RCC 7860 (cell line): ENCODE measurements around the gene FDCSP.
"Not testable (repeated sequence)": the region's sequence is repeated elsewhere in the genome, so short reads cannot be mapped to it uniquely, and the experiment has no call there.

Experiments used
- DNase-seq: peaks from one replicate; pipeline ENCODE4 v3.0.0-alpha.2; 2015; ENCODE audit warnings: low spot score
- FAIRE-seq: peaks from 2 replicates; lab custom pipeline; 2012; peaks lifted over from hg19 to GRCh38; lab: Jason Lieb, UNC

Gene FDCSP

DNA sequence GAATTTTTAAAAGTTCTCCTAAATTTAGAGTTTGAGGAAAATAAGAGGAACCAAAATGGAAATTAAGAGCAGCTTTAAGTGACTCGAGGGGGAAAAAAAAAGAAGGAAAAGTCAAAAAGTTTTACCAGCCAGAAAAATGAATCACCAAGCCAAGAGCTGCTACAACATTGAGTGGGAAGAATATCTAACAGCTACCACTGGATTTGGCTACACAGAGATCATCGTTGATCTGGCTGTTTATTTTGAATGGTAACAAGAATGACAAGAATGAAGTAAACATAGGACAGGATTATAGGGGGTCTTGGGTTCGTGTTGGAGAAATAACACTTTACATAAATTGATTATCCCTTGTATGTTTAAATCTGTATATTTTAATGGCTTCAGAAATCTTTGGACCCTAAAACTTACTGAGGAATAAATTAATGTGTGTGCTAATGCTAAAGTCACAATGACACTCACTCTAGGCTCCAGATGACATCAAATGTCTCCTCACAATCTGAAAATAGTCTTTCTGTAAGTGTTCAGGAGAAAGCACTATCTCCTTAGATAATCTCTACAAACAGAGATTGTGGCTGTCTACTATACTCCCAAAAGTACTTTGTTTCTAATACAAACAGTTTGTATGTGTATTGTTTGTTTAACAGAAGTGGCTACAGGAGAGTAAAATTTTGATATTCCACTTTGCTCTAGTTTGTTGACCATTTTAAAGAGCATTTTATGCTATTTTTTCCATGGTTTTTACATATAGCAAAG is 13.4 kb downstream of the FDCSP start:
- FAIRE-seq, result no peak
- no peak for DNase-seq

DNA sequence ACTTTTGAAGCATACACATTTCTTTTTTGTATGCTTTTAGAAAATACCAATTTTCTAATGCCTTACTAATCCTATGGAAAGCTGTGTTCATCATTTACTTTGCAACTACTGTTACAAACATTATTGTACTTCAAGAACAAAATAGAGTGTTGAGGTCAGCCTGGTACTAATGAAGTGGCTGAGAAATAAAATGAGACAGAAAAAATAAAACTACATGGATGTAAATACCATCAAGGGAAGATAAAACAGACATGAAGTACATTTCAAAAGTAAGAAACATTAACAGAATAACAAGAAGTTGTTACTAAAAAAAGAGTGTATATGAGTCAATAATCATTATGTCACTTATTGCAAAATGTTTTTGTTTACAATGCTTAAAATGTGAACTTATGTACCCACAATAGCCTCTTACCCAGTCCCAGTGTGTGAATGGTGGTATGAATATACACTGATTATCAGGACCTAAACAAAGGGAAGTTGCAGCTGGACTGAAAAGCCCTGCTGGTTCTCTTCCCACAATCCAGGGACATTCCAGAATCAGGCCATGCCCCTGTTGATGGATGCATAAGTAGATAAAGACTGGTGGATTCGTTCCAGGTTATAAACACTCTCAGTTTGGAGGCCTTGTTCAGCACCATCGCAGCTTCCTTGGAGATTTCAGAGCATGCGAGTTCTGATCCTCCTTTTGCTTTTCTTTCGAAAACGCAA is 14.1 kb downstream of the FDCSP start:
- DNase-seq (no peak), FAIRE-seq (no peak)

DNA sequence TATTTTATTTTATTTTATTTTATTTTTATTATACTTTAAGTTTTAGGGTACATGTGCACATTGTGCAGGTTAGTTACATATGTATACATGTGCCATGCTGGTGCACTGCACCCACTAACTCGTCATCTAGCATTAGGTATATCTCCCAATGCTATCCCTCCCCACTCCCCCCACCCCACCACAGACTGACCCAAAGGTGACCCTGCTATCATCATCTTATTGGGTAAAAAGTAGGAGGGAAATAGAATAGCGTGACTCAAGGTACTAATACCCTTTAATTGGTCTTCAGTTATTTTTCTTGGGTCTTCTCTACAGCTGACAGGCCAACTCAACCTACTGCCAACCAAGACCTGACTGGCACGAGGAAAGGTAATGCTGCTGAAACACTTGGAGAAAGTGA is 16.4 kb downstream of the FDCSP start, which contains the start of gene CSN3:
Gene CSN3 (plus strand): TSS at position 301 of the 400 bp plus-strand sequence. CDS start 2,223 bp downstream, outside the sequence.
- DNase-seq, FAIRE-seq: not testable (repeated sequence)

DNA sequence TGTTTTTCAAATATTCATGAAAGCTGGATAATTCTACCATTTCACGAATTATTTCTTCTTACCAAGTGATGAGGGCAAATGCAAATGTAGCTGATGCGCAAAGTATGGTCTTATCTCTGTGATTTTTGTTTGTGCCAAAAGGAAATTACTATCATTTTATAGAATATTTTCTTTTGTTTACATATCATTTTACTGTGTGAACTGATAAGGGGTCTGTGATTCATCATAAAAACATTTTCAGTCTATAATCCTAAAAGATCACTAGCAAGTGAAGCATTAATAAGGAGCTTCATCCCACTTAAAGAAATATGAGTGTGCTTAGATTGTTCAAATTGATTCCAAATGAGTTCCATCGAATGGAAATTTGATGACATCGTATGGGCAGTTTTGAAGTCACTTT is 17.2 kb downstream of the FDCSP start:
- DNase-seq (no peak), FAIRE-seq (no peak)

DNA sequence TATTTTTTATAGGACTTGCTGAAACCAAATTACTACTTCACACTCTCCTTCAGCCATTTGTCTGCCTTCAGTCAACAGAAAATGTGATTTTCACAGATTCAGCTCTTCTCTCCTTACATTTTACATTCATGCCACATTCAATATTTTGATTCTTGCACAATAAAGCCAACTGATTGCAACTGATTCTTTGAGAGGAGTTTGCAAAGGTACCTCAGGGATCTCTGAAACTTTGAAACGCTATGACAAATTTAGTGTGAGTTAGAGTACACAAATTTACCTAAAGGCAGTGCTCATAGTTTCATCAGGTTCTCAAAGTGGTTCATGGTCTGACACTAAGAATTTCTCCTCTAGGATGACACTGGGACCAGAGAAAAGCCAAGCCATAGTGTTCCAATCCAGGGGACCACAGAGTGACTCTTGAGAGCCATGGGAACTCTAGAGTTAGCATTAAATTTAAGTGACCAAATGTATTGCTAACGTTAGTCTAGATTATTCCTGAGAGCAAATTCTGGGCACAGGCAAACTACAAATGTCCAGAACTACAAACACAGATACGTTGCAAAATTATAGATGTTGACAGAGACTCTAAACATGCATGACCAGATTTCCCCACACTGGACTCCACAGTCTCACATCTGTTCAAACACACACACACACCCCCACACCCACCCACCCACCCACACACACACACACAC is 25.5 kb downstream of the FDCSP start:
- DNase-seq (no peak), FAIRE-seq (no peak)

DNA sequence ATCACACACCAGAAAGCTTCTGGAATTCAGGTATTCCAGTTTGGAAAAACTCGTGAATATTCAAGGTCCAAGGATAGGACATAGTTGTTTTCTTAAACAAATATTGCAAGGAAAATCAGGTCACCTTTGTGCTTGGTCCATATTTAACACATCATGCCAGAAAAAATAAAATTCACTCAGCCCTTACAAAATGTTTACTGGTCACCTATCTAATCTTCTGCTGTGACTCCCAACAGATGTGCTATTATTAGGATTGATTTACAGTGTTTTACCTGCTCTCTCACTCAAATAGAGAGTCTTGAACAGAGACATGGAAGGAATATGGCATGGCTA is 26.0 kb downstream of the FDCSP start:
- no peak for DNase-seq
- no peak for FAIRE-seq

DNA sequence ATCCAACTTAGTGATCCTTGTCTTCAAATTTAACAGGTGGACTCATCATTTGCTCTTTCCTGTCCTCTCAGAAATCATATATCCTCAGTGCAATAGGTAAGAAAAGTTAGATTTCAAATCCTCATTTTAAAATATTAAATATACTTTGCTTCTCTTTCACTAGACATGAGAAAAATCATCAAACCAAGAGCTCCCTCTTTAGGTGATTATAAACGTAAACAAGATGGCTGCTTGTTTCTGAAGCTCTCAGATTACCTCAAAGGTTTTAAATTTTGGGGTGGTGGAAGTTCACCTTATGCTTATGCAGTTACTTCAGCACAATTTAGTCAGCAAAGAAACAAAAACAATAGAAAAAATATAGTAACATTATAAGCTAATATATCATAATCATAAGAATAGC is 43.8 kb downstream of the FDCSP start:
- no peak for FAIRE-seq
- no peak for DNase-seq

DNA sequence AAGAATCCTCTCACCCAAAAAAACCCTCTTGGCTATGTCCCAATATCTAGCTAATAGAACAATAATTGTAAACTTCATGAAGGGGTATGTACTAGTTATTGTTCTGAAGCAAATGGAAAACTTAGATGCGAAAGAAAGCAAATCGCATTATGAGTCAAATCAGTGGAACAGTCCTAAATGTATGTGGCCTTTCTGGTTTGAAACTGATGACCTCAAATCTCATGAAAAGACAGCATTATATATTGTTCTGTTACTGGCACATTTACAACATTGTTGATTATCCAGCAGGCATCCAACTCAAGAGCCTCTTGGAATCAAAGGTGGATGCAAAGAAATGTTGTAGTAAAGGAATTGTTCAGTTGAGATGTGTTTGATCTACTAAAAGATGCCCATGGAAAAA is 51.2 kb downstream of the FDCSP start:
- FAIRE-seq, result no peak

DNA sequence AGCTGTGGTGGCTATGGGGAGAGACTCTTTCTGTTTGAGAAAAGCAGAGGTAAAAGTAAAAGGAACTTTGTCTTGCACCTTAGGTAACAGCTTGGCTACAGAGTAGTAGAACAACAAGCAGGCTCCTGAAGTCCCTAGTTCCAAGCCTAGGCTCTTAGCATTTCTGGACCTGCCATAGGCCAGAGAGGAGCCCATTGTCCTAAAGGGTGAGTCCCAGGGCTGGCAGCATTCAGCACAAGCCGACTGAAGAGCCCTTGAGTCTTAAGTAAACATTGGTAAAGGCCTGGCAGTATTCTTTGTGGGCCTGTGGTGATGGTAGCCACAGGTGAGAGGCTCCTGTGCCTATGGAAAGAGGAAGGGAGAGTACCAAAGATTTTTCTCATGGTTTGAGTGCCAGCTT is 54.6 kb downstream of the FDCSP start:
- DNase-seq, result no peak
- FAIRE-seq, result no peak

More for the DNA sequence above, 51.2 kb downstream of the FDCSP start:
- DNase-seq, result no peak
